Ectodermal cell (in vitro differentiated cells): ENCODE data around the gene GBF1.
A peak's percentile ranks its signal among the peaks of the same experiment; 100 is the strongest.

Source experiments
- H3K27ac ChIP-seq: 2 replicates; pipeline ENCODE4 v1.7.0; 2013; ENCODE audit warnings: mild to moderate bottlenecking, low read depth, low read length; ENCODE audit not compliant: insufficient read depth, poor library complexity, severe bottlenecking
- H3K27me3 ChIP-seq: 2 replicates; pipeline ENCODE4 v1.7.0; 2013; ENCODE audit warnings: mild to moderate bottlenecking, low read length; ENCODE audit not compliant: insufficient read depth, control insufficient read depth, poor library complexity, severe bottlenecking
- H3K36me3 ChIP-seq: one replicate; pipeline ENCODE4 v1.7.0; 2013; ENCODE audit warnings: low read length; ENCODE audit not compliant: control insufficient read depth, insufficient read depth
- H3K4me1 ChIP-seq: one replicate; pipeline ENCODE4 v1.7.0; 2013; ENCODE audit warnings: low read length; ENCODE audit not compliant: control insufficient read depth, insufficient read depth
- H3K4me3 ChIP-seq: 2 replicates; pipeline ENCODE4 v1.7.0; 2013; ENCODE audit warnings: low read depth, low read length, control low read depth; ENCODE audit not compliant: insufficient read depth
- H3K9me3 ChIP-seq: 2 replicates; pipeline ENCODE4 v1.7.0; 2013; ENCODE audit warnings: mild to moderate bottlenecking, low read length, moderate library complexity; ENCODE audit not compliant: control insufficient read depth
- WGBS, 2 experiments: methylation state at CpG; one replicate each; pipeline ENCODE4 v1.1.7; 2013; ENCODE audit warnings: missing lambda C conversion rate in 2 of 2; 5-methylcytosine and 5-hydroxymethylcytosine counted together

GBF1 gene

DNA sequence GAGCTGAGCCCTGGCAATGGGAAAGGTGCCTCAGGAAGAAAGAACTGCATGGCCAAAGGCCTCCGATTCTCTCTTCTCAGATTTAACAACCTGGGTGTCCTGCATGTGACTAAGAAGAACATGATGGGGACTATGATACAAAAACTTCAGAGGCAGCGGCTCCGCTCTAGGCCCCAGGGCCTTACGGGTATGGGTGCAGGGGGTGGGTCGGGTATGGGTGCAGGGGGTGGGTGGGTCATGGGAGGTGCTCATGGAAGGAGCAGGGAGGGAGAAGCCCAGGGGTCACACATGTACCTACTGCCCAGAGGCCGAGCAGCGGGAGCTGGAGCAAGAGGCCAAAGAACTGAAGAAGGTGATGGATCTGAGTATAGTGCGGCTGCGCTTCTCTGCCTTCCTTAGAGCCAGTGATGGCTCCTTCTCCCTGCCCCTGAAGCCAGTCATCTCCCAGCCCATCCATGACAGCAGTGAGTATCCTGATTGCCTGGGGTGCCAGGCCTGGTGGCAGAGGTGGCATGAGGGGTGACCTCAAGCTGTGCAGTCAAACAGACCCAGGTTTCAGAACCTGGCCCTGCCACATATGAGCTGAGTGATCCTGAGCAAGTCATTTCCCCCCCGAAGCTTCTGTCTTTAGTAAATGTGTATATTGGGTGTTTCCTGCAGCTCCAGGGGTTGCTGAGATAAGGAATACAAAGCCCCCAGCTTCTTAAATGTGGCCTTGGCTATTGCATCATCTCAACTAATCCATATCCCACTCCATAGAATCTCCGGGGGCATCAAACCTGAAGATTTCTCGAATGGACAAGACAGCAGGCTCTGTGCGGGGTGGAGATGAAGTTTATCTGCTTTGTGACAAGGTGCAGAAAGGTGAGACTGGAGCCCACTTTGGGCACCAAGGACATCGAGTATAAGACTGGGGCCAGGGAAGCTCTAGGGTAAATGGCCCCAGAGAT is 152.2 kb downstream of the GBF1 start:
- Histone ChIP-seq H3K36me3 (no peaks in the 10 kb centered on the region), H3K27ac (no peak overlapping the region), H3K4me3 (no peak overlapping the region), H3K4me1 (peaks cover 14% of the 10 kb centered on the region), H3K9me3 (no peaks in the 10 kb centered on the region), H3K27me3 (peaks cover 29% of the 10 kb centered on the region)
- WGBS, 2 experiments: 96 to 97% methylated on average over 14 of the region's 14 CpGs

DNA sequence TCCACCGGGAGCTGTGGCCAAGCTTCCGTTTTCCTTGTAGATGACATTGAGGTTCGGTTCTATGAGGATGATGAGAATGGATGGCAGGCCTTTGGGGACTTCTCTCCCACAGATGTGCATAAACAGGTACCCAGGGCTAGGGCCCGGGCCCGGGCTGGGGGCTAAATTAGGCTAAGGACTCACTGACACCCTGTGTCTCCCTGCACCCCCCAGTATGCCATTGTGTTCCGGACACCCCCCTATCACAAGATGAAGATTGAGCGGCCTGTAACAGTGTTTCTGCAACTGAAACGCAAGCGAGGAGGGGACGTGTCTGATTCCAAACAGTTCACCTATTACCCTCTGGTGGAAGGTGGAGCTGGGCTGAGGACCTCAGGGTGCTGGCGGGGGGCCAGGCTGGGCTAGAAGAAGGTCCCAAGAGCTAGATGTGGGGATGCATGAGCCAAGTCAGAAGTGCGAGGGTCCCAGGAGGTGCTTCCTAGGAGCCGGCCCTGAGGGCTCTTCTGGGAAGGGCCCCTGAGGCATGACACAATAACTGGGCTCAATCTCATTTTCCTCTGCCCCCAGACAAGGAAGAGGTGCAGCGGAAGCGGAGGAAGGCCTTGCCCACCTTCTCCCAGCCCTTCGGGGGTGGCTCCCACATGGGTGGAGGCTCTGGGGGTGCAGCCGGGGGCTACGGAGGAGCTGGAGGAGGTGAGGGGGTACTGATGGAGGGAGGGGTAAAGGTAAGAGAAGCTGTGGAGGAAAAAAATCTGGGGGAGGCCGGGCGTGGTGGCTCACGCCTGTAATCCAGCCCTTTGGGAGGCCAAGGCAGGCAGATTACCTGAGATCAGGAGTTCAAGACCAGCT is 153.1 kb downstream of the GBF1 start:
- H3K4me3 ChIP-seq: no peak overlapping the region
- H3K36me3 ChIP-seq: no peaks in the 10 kb centered on the region
- no peak overlapping the region for H3K27ac ChIP-seq

DNA sequence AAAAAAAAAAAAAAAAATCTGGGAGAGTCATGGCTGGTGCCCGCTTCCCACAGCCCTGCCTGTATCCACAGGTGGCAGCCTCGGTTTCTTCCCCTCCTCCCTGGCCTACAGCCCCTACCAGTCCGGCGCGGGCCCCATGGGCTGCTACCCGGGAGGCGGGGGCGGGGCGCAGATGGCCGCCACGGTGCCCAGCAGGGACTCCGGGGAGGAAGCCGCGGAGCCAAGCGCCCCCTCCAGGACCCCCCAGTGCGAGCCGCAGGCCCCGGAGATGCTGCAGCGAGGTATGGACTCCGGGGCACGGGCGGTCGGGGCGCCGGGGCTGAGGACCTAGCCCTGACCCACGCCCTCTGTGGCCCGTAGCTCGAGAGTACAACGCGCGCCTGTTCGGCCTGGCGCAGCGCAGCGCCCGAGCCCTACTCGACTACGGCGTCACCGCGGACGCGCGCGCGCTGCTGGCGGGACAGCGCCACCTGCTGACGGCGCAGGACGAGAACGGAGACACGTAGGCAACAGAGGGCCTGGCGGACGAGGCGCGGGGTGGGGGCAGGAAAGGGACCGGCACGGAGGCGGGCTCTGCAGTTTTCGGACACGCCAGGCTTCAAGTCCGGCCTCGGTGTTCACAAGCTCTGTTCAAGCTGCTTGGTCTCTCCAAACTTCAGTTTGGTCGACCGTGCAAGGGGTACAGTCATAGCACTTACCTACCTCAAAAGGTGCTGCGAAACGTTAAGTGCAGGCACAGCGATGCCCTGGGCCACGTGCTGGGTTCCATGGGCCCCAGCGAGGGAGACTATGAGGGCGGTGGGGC is 154.1 kb downstream of the GBF1 start:
- WGBS, 2 experiments: 7 to 8% methylated on average over 72 of the region's 72 CpGs
- Histone ChIP-seq H3K9me3 (no peaks in the 10 kb centered on the region), H3K4me3 (peak overlapping the region; percentile 49), H3K4me1 (peaks cover 12% of the 10 kb centered on the region), H3K27me3 (peaks cover 9% of the 10 kb centered on the region), H3K36me3 (no peaks in the 10 kb centered on the region), H3K27ac (no peak overlapping the region)

More for the DNA sequence above, 153.1 kb downstream of the GBF1 start:
- peaks cover 14% of the 10 kb centered on the region for H3K4me1 ChIP-seq
- H3K27me3 ChIP-seq: peaks cover 20% of the 10 kb centered on the region
- H3K9me3 ChIP-seq: no peaks in the 10 kb centered on the region
- WGBS, 2 experiments: 93 to 94% methylated on average over 21 of the region's 21 CpGs

DNA sequence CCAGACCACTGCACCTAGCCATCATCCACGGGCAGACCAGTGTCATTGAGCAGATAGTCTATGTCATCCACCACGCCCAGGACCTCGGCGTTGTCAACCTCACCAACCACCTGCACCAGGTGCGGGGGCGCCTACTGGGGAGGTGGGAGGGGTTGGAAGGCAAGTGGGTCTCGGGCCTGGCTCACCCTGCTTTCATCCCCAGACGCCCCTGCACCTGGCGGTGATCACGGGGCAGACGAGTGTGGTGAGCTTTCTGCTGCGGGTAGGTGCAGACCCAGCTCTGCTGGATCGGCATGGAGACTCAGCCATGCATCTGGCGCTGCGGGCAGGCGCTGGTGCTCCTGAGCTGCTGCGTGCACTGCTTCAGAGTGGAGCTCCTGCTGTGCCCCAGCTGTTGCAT is 154.7 kb downstream of the GBF1 start:
- H3K36me3 ChIP-seq: no peaks in the 10 kb centered on the region
- H3K27me3 ChIP-seq: peaks cover 3% of the 10 kb centered on the region
- 92 to 94% methylated on average over 17 of the region's 17 CpGs for WGBS, 2 experiments
- no peak overlapping the region for H3K4me3 ChIP-seq
- no peaks in the 10 kb centered on the region for H3K9me3 ChIP-seq
- H3K27ac ChIP-seq: no peak overlapping the region
- H3K4me1 ChIP-seq: peaks cover 8% of the 10 kb centered on the region

DNA sequence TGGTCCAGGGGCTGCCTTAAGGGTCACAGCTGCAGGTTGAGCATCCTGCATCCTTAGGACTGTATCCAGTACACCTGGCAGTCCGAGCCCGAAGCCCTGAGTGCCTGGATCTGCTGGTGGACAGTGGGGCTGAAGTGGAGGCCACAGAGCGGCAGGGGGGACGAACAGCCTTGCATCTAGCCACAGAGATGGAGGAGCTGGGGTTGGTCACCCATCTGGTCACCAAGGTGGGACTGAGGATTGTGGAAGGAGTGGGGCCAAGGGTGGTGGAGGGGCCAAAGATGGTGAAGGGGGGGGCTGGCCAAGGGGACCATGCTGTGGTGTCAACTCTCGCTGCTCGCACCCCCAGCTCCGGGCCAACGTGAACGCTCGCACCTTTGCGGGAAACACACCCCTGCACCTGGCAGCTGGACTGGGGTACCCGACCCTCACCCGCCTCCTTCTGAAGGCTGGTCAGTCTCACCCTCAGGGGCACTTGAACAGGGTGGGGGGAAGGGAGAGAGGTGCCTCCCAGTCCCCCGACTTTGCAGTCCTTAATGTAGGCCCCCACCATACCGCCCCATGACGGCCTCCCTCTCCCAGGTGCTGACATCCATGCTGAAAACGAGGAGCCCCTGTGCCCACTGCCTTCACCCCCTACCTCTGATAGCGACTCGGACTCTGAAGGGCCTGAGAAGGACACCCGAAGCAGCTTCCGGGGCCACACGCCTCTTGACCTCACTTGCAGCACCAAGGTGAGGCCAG is 155.4 kb downstream of the GBF1 start:
- peaks cover under 1% of the 10 kb centered on the region for H3K27me3 ChIP-seq
- H3K27ac ChIP-seq: no peak overlapping the region
- H3K4me3 ChIP-seq: no peak overlapping the region
- no peaks in the 10 kb centered on the region for H3K9me3 ChIP-seq
- peaks cover 8% of the 10 kb centered on the region for H3K4me1 ChIP-seq
- 95% methylated on average over 22 of the region's 22 CpGs for WGBS, 2 experiments
- H3K36me3 ChIP-seq: no peaks in the 10 kb centered on the region

DNA sequence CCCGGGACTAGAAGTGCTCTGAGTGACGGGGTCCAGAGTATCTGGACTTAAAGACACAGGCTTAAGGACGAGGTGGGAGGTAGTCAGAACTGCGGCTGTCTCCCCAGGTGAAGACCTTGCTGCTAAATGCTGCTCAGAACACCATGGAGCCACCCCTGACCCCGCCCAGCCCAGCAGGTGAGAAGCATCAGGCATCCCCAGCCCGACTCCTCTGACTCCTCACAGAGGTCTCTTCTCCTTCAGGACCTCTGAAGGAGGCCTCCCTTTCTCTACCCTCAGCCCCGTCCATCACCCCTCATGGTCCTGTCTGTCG is 156.0 kb downstream of the GBF1 start:
- Histone ChIP-seq H3K27me3 (peaks cover 6% of the 10 kb centered on the region), H3K27ac (no peak overlapping the region), H3K4me1 (peaks cover 3% of the 10 kb centered on the region), H3K36me3 (no peaks in the 10 kb centered on the region), H3K4me3 (no peak overlapping the region), H3K9me3 (no peaks in the 10 kb centered on the region)
- WGBS, 2 experiments: 91 to 93% methylated on average over 8 of the region's 8 CpGs

DNA sequence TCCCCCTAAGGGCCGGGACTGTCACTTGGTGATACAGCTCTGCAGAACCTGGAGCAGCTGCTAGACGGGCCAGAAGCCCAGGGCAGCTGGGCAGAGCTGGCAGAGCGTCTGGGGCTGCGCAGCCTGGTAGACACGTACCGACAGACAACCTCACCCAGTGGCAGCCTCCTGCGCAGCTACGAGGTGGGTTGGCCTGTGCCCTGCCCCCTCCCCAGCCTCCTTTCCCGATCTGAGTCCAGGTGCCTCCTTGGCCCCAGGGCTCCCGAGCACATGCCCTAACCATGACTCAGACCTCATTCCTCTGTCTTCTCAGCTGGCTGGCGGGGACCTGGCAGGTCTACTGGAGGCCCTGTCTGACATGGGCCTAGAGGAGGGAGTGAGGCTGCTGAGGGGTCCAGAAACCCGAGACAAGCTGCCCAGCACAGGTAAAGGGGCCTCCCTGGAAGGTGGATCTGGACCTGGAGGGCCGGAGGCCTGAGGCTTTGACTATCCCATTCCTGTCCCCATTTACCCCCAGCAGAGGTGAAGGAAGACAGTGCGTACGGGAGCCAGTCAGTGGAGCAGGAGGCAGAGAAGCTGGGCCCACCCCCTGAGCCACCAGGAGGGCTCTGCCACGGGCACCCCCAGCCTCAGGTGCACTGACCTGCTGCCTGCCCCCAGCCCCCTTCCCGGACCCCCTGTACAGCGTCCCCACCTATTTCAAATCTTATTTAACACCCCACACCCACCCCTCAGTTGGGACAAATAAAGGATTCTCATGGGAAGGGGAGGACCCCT is 156.6 kb downstream of the GBF1 start:
- 88 to 90% methylated on average over 18 of the region's 18 CpGs for WGBS, 2 experiments
- no peaks in the 10 kb centered on the region for H3K9me3 ChIP-seq
- no peak overlapping the region for H3K4me3 ChIP-seq
- H3K27me3 ChIP-seq: peaks cover 12% of the 10 kb centered on the region
- H3K27ac ChIP-seq: no peak overlapping the region
- no peaks in the 10 kb centered on the region for H3K4me1 ChIP-seq
- no peaks in the 10 kb centered on the region for H3K36me3 ChIP-seq

DNA sequence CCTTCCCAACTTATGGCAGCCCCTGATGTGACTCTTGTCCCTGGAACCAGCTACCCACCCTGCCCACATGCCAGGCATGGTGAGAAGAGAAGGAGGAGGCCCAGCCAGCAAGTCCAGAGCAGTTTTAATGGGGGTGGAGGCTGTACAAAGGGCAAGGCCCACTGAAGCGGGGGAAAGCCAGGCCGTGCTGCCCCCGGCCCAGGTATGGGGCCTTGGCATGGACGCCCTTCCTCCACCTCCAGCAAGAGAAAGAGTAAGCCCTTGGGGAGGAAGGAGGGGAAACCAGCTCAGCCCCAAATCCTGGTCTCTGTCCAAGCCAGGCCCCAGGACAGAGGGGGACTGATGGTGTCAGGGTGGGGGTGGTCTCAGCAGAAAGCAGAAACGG is 157.2 kb downstream of the GBF1 start:
- peaks cover 18% of the 10 kb centered on the region for H3K27me3 ChIP-seq
- H3K4me1 ChIP-seq: no peaks in the 10 kb centered on the region
- no peaks in the 10 kb centered on the region for H3K36me3 ChIP-seq
- H3K27ac ChIP-seq: no peak overlapping the region
- no peaks in the 10 kb centered on the region for H3K9me3 ChIP-seq
- 87 to 97% methylated on average over 5 of the region's 5 CpGs for WGBS, 2 experiments
- no peak overlapping the region for H3K4me3 ChIP-seq

DNA sequence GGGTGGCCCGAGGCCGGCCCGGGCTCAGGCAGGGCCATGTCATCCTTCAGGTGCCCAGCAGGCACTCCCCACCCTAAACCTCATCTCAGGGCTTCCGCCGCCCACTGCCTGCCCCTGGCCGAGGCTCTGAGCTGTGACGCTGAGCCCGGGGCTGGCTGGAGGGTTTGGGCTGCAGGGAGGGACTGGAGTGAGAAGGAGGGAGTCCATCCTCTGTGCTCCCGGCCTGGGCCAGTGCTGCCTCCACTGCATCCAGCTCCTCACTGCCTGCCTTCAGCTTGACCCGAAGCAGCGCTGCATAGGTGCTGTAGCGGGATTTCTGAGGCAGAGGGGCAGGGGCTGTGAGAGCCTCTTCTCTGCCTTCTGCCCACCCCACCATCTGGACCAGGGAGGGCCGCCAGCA is 157.8 kb downstream of the GBF1 start:
- Histone ChIP-seq H3K4me1 (no peaks in the 10 kb centered on the region), H3K27ac (no peak overlapping the region), H3K9me3 (no peaks in the 10 kb centered on the region), H3K4me3 (no peak overlapping the region), H3K27me3 (peaks cover 24% of the 10 kb centered on the region), H3K36me3 (no peaks in the 10 kb centered on the region)
- WGBS, 2 experiments: 93 to 94% methylated on average over 13 of the region's 13 CpGs
